DND-41 (cell line): ENCODE results near the gene HMG20B.

Experiments
- ATAC-seq: fragments of 200-7000 bp; cut with Tn5 transposase; 3 replicates; pipeline ENCODE4 v1.9.1; 2021; ENCODE audit warnings: low read depth; ENCODE audit not compliant: insufficient read depth
- DNase-seq: peaks from one replicate; pipeline ENCODE4 v3.0.0-alpha.2; 2020
- H2AFZ ChIP-seq: 2 replicates; pipeline ENCODE4 v1.6.0; 2012; ENCODE audit warnings: low read depth, low read length
- H3K27ac ChIP-seq: 2 replicates; pipeline ENCODE4 v1.5.1; 2012; ENCODE audit warnings: low read length, inconsistent platforms
- H3K27me3 ChIP-seq: fragments of 200-600 bp; sonication (generic); 2 replicates; pipeline ENCODE4 v1.6.0; 2012; ENCODE audit warnings: low read length, mild to moderate bottlenecking, inconsistent platforms; ENCODE audit not compliant: insufficient read depth, poor library complexity
- H3K36me3 ChIP-seq: 2 replicates; pipeline ENCODE4 v1.5.1; 2012; ENCODE audit warnings: low read length, inconsistent platforms; ENCODE audit not compliant: insufficient read depth
- H3K4me1 ChIP-seq: 2 replicates; pipeline ENCODE4 v1.5.1; 2012; ENCODE audit warnings: mild to moderate bottlenecking, low read length; ENCODE audit not compliant: insufficient read depth
- H3K4me2 ChIP-seq: 2 replicates; pipeline ENCODE4 v1.6.0; 2012; ENCODE audit warnings: mild to moderate bottlenecking, moderate library complexity, low read length, inconsistent platforms; ENCODE audit not compliant: insufficient read depth
- H3K4me3 ChIP-seq, 2 experiments: fragments of 200-600 bp in 1 of 2; shearing (Covaris generic) in 1 of 2; 2 replicates each; pipeline ENCODE4 v1.5.1; 2012 to 2016; ENCODE audit warnings: inconsistent platforms in 2 of 2, low read length in 2 of 2, mild to moderate bottlenecking in 2 of 2, low read depth in 1 of 2, moderate library complexity in 1 of 2
- H3K79me2 ChIP-seq: 2 replicates; pipeline ENCODE4 v1.6.0; 2012; ENCODE audit warnings: low read length, inconsistent platforms; ENCODE audit not compliant: insufficient read depth
- H3K9ac ChIP-seq: 2 replicates; pipeline ENCODE4 v1.6.0; 2012; ENCODE audit warnings: low read depth, mild to moderate bottlenecking, inconsistent platforms, low read length, moderate library complexity
- H3K9me3 ChIP-seq: 2 replicates; pipeline ENCODE4 v1.5.1; 2012; ENCODE audit warnings: low read length, moderate library complexity, mild to moderate bottlenecking, inconsistent platforms; ENCODE audit not compliant: insufficient read depth, severe bottlenecking
- H4K20me1 ChIP-seq: 2 replicates; pipeline ENCODE4 v1.6.0; 2012; ENCODE audit warnings: low read length; ENCODE audit not compliant: insufficient read depth
- CTCF ChIP-seq: IDR thresholded peaks from 2 replicates; pipeline ENCODE4 v1.5.1; 2012; ENCODE audit warnings: borderline replicate concordance, low read length, moderate library complexity, mild to moderate bottlenecking; ENCODE audit not compliant: poor library complexity, severe bottlenecking; ENCODE audit errors: extremely low read depth
- EZH2 ChIP-seq: IDR thresholded peaks from 3 replicates; pipeline ENCODE4 v1.6.1; 2012; ENCODE audit warnings: borderline replicate concordance, low read depth, mild to moderate bottlenecking, moderate library complexity, low read length, inconsistent platforms; ENCODE audit not compliant: severe bottlenecking

HMG20B gene

GRCh38 chr19:3547301-3547731, 25.4 kb upstream of the HMG20B start:
- Histone ChIP-seq H3K79me2 (peaks cover 6% of the 10 kb centered on the region), H3K4me1 (no peaks in the 10 kb centered on the region), H3K9me3 (no peaks in the 10 kb centered on the region), H3K4me2 (no peak overlapping the region), H3K36me3 (peaks cover 56% of the 10 kb centered on the region), H2AFZ (no peak overlapping the region), H3K27ac (no peak overlapping the region), H3K9ac (no peak overlapping the region), H4K20me1 (peaks cover 43% of the 10 kb centered on the region), H3K27me3 (no peaks in the 10 kb centered on the region), H3K4me3 (no peak overlapping the region)
- DNase-seq (peak; percentile 35), ATAC-seq (0 out of 3 replicates have a peak, but pooled peaks have one; percentile 25)
- TF ChIP-seq CTCF (peak; percentile 67), EZH2 (no peak)

DNA sequence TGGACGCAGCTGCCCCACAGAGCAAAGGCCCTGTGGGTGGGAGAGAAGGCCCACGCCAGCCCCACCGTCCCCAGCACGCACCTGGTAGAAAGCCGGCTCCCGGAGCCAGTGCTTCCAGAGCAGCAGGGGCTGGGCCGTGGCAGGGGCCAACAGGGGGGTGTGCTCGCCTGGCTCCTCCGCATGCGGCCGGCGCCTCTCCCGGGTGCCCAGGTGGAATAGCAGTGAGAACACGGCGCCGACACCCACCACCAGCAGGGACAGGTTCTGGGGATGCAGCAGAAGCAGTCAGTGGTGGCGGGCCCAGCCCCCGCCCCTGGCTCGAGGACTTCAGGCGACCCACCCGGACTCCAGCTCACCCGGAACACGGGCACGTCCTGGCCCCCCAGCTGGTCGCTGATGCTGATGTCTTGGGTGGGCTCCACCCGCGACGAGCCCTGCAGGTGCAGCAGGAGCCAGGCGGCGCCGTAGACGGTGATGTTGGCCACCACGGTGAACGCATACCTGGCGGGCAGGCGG, 24.9 kb upstream of the HMG20B start:
- no peak overlapping the region for H3K4me3 ChIP-seq
- DNase-seq (no peak), ATAC-seq (no peak)
- peaks cover 53% of the 10 kb centered on the region for H3K36me3 ChIP-seq
- no peaks in the 10 kb centered on the region for H3K9me3 ChIP-seq
- H3K4me2 ChIP-seq = no peak overlapping the region
- H3K27ac ChIP-seq = no peak overlapping the region
- H3K4me1 ChIP-seq = no peaks in the 10 kb centered on the region
- H4K20me1 ChIP-seq = peaks cover 41% of the 10 kb centered on the region
- no peak overlapping the region for H2AFZ ChIP-seq
- no peaks in the 10 kb centered on the region for H3K27me3 ChIP-seq
- no peak overlapping the region for H3K9ac ChIP-seq
- no peak for TF ChIP-seq EZH2
- no peak for TF ChIP-seq CTCF
- peaks cover 11% of the 10 kb centered on the region for H3K79me2 ChIP-seq

- peaks cover 38% of the 10 kb centered on the region for H4K20me1 ChIP-seq
- TF ChIP-seq CTCF = no peak
- TF ChIP-seq EZH2 = no peak
- no peak overlapping the region for H3K4me2 ChIP-seq
- no peaks in the 10 kb centered on the region for H3K27me3 ChIP-seq
- peaks cover 15% of the 10 kb centered on the region for H3K79me2 ChIP-seq
- no peak overlapping the region for H3K27ac ChIP-seq
- H3K4me3 ChIP-seq = no peak overlapping the region
- ATAC-seq = no peak
- peaks cover 6% of the 10 kb centered on the region for H3K4me1 ChIP-seq
- H3K36me3 ChIP-seq = peaks cover 47% of the 10 kb centered on the region
- H3K9me3 ChIP-seq = no peaks in the 10 kb centered on the region
- no peak overlapping the region for H2AFZ ChIP-seq
- H3K9ac ChIP-seq = no peak overlapping the region
- DNase-seq = no peak
These were observed 24.1 kb upstream of the HMG20B start for GRCh38 chr19:3548606-3549005.

DNA sequence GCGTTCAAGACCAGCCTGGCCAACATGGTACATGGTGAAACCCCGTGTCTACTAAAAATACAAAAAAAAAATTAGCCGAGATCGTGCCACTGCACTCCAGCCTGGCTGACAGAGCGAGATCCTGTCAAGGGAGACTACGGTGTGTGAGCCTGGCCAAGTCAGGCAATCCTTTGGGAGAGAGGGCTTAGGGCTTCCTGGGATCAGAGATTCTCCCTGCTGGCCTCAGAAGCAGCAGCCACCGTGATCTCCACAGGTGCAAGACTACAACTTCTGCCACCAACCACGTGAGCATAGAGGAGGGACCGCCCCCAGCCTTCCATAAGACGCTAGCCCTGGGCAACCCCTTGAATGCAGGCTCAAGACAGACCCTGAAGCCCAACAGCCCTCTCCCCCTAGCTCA, 22.9 kb upstream of the HMG20B start:
- DNase-seq = no peak
- Histone ChIP-seq H4K20me1 (peaks cover 39% of the 10 kb centered on the region), H3K27me3 (no peaks in the 10 kb centered on the region), H3K9ac (no peak overlapping the region), H3K4me2 (no peak overlapping the region), H3K4me1 (peaks cover 18% of the 10 kb centered on the region), H3K36me3 (peaks cover 38% of the 10 kb centered on the region), H3K4me3 (no peak overlapping the region), H2AFZ (no peak overlapping the region), H3K79me2 (peaks cover 19% of the 10 kb centered on the region), H3K27ac (no peak overlapping the region), H3K9me3 (no peaks in the 10 kb centered on the region)
- TF ChIP-seq EZH2 = no peak
- no peak for TF ChIP-seq CTCF
- no peak for ATAC-seq
